ENCODE results near the gene UNC5A. TPM values are rescaled to one million over a fixed set of nuclear protein-coding genes. Genes with fewer than 3 reads are reported as not detected.

Gene UNC5A
- total and polyA plus RNA-seq, 2 of the 8 experiments (the other 6 are each of a cell fraction or from before 2014, with no cell fraction given), result 4.0 to 7.6 TPM

DNA sequence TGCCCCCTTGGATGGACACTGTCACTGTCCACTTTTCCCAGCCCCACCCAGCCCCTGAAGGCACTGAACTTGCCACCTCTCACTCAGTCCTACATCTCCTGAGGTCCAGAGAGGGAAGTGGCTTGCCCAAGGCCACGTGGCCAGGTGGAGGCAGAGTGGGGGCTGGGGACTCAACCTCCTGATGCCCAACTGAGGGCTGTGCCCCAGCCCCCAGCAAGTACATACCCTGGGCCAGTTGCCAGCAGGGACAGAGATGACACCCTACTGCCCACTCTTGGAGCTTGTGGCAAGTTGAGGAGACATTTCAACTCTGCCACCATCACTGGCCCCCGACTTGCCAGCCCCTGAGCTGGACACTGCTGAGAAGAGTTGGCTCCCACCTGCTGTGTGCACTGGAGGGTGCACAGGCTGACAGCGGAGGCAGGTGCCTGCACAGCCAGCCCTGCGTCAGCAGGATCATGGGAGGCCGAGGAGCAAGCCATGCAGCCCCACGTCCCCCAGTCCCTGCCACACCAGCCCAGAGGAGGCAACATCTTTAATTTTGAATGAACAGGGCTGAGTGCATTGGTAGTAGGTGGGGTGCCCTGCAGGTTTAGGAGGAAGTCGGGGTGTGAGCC, 39.4 kb downstream of the UNC5A start:
- no peak for TF ChIP-seq POLR2A (IDR thresholded peaks at IDR 0.05; ENCODE audit: control extremely low read depth in 1 of 2, low read depth in 2 of 2, low read length in 2 of 2)
- no peak for TF ChIP-seq MAFK (IDR thresholded peaks at IDR 0.05; ENCODE audit: low read depth, low read length)
- no peak for TF ChIP-seq FOSL1 (IDR thresholded peaks at IDR 0.05; ENCODE audit: insufficient read depth, low read depth, low read length)
- no peak for TF ChIP-seq SIRT6 (IDR thresholded peaks at IDR 0.05; ENCODE audit: low read length)
- TF ChIP-seq CTCF (IDR thresholded peaks at IDR 0.05; ENCODE audit: control extremely low read depth in 1 of 3, insufficient read depth in 1 of 3, low read depth in 1 of 3, low read length in 3 of 3), result no peak
- TF ChIP-seq NRF1 (IDR thresholded peaks at IDR 0.05; ENCODE audit: low read depth, low read length), result no peak
- no peak for TF ChIP-seq TCF12 (IDR thresholded peaks at IDR 0.05; ENCODE audit: low read depth, low read length)
- TF ChIP-seq, protein P1, sequence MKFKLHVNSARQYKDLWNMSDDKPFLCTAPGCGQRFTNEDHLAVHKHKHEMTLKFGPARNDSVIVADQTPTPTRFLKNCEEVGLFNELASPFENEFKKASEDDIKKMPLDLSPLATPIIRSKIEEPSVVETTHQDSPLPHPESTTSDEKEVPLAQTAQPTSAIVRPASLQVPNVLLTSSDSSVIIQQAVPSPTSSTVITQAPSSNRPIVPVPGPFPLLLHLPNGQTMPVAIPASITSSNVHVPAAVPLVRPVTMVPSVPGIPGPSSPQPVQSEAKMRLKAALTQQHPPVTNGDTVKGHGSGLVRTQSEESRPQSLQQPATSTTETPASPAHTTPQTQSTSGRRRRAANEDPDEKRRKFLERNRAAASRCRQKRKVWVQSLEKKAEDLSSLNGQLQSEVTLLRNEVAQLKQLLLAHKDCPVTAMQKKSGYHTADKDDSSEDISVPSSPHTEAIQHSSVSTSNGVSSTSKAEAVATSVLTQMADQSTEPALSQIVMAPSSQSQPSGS (IDR thresholded peaks at IDR 0.05; ENCODE audit: low read length), result no peak
- no peak for TF ChIP-seq JUND (IDR thresholded peaks at IDR 0.05; ENCODE audit: low read length)
- TF ChIP-seq POLR2AphosphoS5 (IDR thresholded peaks at IDR 0.05; ENCODE audit: low read depth, low read length), result no peak
- no peak overlapping the region for H3K4me3 ChIP-seq (ENCODE audit: extremely low read depth in 1 of 4, insufficient read depth in 2 of 4, low read depth in 3 of 4, low read length in 4 of 4)
- no peak overlapping the region for H4K5ac ChIP-seq (ENCODE audit: insufficient read length, low read depth, low read length)
- H3K9me3 ChIP-seq (ENCODE audit: insufficient read depth in 2 of 2, low read depth in 1 of 2, low read length in 1 of 2), result no peaks in the 10 kb centered on the region
- H3K79me2 ChIP-seq (ENCODE audit: control insufficient read depth in 1 of 2, insufficient read depth in 2 of 2, low read length in 2 of 2), result no peaks in the 10 kb centered on the region
- H2AFZ ChIP-seq (ENCODE audit: low read length), result no peak overlapping the region
- ChIA-PET POLR2A (ENCODE audit: partially characterized antibody) (interaction anchor here (0.7 to 1.3 kb wide), 2 partner anchors 9 to 359 kb away, joined by 3 to 4 read pairs; no protein-coding TSS in a partner anchor), CTCF (ENCODE audit: partially characterized antibody) (interaction anchor here (0.7 to 1.5 kb wide), 3 partner anchors 9 to 180 kb away, joined by 3 read pairs; no protein-coding TSS in a partner anchor)
- H3K79me1 ChIP-seq (ENCODE audit: low read depth, low read length), result no peaks in the 10 kb centered on the region
- H3K4me2 ChIP-seq (ENCODE audit: insufficient read depth in 1 of 2, low read depth in 2 of 2, low read length in 2 of 2), result no peak overlapping the region
- H3K27me3 ChIP-seq (replicated peaks in 1 of 4; ENCODE audit: control insufficient read depth in 3 of 4, extremely low read depth in 1 of 4, insufficient read depth in 3 of 4, low read length in 3 of 4), result no peaks in the 10 kb centered on the region
- H3K9ac ChIP-seq (replicated peaks in 1 of 4; ENCODE audit: extremely low read depth in 1 of 4, low read depth in 3 of 4, low read length in 3 of 4), result no peak overlapping the region
- no peak overlapping the region for H3K56ac ChIP-seq (replicated peaks; ENCODE audit: insufficient read length, low read depth, low read length)
- H4K20me1 ChIP-seq (replicated peaks in 1 of 2; ENCODE audit: control insufficient read depth in 1 of 2, insufficient read depth in 2 of 2, low read length in 2 of 2), result peaks cover 1 to 5% of the 10 kb centered on the region in 2 experiments
- H3K18ac ChIP-seq (ENCODE audit: extremely low read depth, low read length), result no peak overlapping the region
- H3K36me3 ChIP-seq (ENCODE audit: control insufficient read depth in 2 of 4, insufficient read depth in 4 of 4, low read length in 3 of 4), result no peaks in the 10 kb centered on the region
- no peak overlapping the region for H3K23ac ChIP-seq (ENCODE audit: insufficient read length)
- H2AK5ac ChIP-seq (ENCODE audit: low read depth, low read length), result no peak overlapping the region
- no peak overlapping the region for H4K8ac ChIP-seq (ENCODE audit: extremely low read depth, insufficient read depth, low read length)
- no peak overlapping the region for H3K14ac ChIP-seq (ENCODE audit: insufficient read length)
- H2BK15ac ChIP-seq (ENCODE audit: low read length), result no peak overlapping the region
- H3K23me2 ChIP-seq (ENCODE audit: low read depth, low read length), result no peaks in the 10 kb centered on the region
- no peak overlapping the region for H2BK12ac ChIP-seq (ENCODE audit: low read depth, low read length)
- H2BK120ac ChIP-seq (replicated peaks; ENCODE audit: low read depth, low read length), result no peak overlapping the region
- DNase-seq (ENCODE audit: low read depth in 1 of 2, low spot score in 2 of 2) (no peak), FAIRE-seq (no peak)
- no peak overlapping the region for H4K91ac ChIP-seq (replicated peaks; ENCODE audit: insufficient read length, low read length)
- H3K27ac ChIP-seq (ENCODE audit: low read depth, low read length), result no peak overlapping the region
- H2BK5ac ChIP-seq (ENCODE audit: low read depth, low read length), result no peak overlapping the region
- H3K4ac ChIP-seq (replicated peaks; ENCODE audit: insufficient read length, low read depth, low read length), result no peak overlapping the region
- peaks cover 0 to 10% (median 6%) of the 10 kb centered on the region in 4 experiments; a peak in 4 of 7 replicates for H3K4me1 ChIP-seq (replicated peaks in 1 of 4; ENCODE audit: control insufficient read depth in 3 of 4, insufficient read depth in 4 of 4, low read length in 3 of 4)
- WGBS, 2 experiments (ENCODE audit: extremely low coverage in 1 of 2, insufficient coverage in 1 of 2, insufficient read length in 1 of 2, insufficient replicate concordance in 2 of 2, low coverage in 1 of 2, low lambda C conversion rate in 2 of 2, missing lambda C conversion rate in 1 of 2), result 91% methylated on average over 7 of the region's 7 CpGs; no CpG with 5 or more reads in 1 of the 2 experiments
- H2BK20ac ChIP-seq (ENCODE audit: low read length), result no peak overlapping the region

Measured in H1 (cell line).